H54 (cell line): ENCODE data around the gene RAB15.
A peak's percentile ranks its signal among the peaks of the same experiment; 100 is the strongest.

Experiments used
- DNase-seq: peaks from one replicate; pipeline ENCODE4 v3.0.0; 2011; ENCODE audit warnings: low spot score, mixed read lengths; ENCODE audit not compliant: insufficient read length
- FAIRE-seq: peaks from 3 replicates; lab custom pipeline; 2011; peaks lifted over from hg19 to GRCh38; lab: Jason Lieb, UNC
- POLR2A ChIP-seq: IDR thresholded peaks from 2 replicates; pipeline ENCODE4 v1.6.1; 2011; ENCODE audit warnings: low read depth, mild to moderate bottlenecking, low read length

Gene RAB15

DNA sequence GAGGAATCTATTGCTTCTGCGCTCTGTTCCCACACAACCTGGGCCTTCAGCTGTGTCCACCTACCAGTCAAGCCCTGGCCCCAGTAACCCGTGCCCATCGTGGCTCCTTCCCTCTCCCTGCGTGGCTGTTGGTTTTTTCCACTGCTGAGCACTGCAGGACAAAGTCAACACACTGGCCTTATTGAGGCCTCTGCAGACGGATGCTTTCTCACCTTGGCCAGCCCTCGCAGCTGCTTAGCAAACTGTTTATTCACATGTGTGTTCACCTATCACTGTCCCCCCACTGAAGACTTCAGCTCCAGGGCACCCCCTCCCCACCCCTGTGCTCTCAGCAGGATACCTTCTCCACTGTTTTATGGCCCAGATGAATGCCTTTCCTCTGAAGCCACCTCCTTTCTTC, 16.8 kb downstream of the RAB15 start:
- TF ChIP-seq POLR2A, result no peak
- DNase-seq (no peak), FAIRE-seq (no peak)

GRCh38 chr14:64954491-64955240, 17.5 kb downstream of the RAB15 start:
- DNase-seq, result no peak
- no peak for TF ChIP-seq POLR2A
- no peak for FAIRE-seq

DNA sequence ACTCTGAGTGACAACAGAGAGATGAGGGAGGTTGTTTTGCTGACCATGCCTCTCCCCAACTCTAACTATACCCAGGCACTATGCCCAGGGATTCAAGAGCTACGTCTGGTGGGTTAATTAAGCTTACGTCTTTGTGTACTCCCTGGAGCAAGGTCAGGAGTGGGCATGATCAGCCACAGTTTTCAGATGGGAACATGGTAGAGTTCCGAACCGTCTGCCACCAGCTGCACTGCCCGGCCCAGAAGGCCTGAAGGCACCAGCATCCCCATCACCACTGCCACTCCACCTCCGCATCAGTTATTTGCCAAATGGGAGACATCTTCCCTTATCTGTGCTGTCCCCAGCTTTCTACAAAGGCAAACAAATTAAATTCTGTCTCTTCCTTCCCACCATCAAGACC, 18.5 kb downstream of the RAB15 start:
- TF ChIP-seq POLR2A, result no peak
- DNase-seq (no peak), FAIRE-seq (no peak)

GRCh38 chr14:64953310-64953654, 18.9 kb downstream of the RAB15 start:
- TF ChIP-seq POLR2A, result no peak
- FAIRE-seq, result no peak
- DNase-seq, result no peak

DNA sequence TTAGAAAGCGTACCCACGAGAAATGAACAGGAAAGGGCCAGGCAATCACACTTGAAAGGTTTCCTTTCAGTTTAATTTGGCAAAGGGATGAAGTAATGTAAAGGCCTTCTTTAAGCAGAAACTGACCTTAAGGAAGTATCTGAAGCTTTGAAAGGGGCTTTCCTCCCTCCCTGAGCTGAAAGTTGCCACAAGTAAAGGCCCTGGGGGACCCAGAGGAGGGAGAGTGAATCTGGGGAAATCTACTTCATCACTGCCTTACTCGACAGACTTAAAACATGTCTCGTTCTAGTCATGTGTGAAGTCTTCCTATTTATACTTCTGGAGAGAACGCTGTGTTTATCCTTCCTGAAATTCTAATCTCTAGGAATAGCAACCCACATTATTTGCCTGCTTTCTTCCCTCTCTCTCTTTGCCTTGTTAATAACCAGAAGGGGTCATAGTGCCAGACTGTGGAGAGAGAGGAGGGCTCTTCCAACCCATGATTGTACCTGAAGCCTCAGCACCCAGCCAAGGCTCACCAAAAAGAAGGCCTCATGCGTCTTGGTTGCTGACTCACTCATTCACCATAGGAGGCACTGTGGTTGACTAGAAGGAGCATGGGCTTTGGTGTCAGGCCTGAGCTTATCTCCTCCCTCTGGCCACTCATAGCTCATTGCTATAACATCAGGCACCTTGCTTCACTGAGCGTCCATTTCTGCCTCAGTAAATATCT, 19.4 kb downstream of the RAB15 start:
- FAIRE-seq, result peak; percentile 36
- DNase-seq, result no peak
- TF ChIP-seq POLR2A, result no peak

GRCh38 chr14:64951724-64952123, 20.4 kb downstream of the RAB15 start:
- TF ChIP-seq POLR2A, result no peak
- no peak for FAIRE-seq
- DNase-seq, result no peak

GRCh38 chr14:64951291-64951690, 20.8 kb downstream of the RAB15 start:
- DNase-seq, result no peak
- no peak for TF ChIP-seq POLR2A
- FAIRE-seq, result no peak

GRCh38 chr14:64950889-64951288, 21.2 kb downstream of the RAB15 start:
- no peak for FAIRE-seq
- no peak for DNase-seq
- TF ChIP-seq POLR2A, result no peak

DNA sequence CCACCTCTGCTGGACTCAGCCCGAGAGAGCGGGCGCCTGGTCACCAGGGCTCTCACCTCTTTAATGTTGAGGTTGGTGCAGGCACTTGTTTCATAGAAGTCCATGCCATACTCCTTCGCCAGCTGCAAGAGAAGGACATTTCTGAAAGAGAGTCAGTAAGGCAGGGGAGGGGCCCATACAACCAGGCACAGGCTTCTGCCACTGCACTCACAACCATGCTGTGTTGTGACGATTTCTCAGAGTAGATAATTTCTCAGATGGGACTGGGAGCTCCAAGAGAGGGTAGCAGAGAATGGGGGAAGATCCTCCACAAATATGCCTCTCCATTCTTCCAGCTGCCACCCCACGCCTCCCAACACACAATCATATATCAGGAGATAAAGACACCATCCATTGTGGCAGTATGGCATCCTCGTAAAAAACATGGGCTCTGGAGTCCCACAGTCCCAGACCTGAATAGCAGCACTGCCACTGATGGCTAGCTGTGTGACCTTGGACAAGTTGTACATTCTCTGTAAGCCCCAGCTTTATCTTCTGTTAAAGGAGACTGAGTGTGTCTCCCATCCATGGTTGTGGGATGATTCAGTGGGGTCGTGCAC, 23.4 kb downstream of the RAB15 start:
- no peak for TF ChIP-seq POLR2A
- FAIRE-seq (no peak), DNase-seq (no peak)

- DNase-seq, result no peak
- no peak for FAIRE-seq
Measured at GRCh38 chr14:64947710-64948611, 24.2 kb downstream of the RAB15 start.

DNA sequence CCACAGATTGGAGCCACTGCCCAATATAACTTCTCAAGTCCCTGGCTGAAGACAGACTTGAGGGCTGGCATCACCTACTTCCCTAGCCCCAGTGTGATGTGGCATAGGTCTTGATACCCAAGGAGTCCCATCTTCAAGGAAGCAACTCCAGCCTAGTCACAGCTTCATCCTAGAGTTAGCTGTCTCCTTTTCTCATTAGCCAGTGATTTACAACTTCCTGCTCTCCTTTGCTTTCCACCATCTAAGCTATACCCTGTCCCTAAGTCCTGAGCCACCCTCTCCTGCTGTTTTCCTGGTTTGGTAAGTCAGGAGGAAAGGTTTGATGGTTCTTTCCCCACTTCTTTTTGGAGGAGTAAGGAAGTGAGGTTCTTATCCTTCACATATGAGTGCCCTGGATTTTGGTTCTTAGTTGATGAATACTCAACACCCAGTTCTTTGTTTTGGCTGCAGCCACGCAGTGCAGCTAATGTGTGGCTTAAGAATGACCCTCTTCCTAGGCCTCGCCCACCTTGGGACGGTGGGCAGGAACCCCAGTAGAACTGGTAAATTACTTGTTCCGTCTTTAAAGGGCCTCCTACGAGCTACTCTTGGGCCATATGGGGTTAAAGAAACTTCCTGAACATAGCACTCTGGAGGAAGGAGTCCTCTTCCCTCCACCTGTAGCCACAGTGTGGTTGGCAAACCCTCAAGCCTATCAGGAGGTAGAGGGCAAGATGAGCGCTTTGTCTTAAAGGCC, 25.7 kb downstream of the RAB15 start:
- TF ChIP-seq POLR2A, result no peak
- DNase-seq (no peak), FAIRE-seq (no peak)

More at GRCh38 chr14:64947710-64948611, 24.2 kb downstream of the RAB15 start:
- no peak for TF ChIP-seq POLR2A

GRCh38 chr14:64945431-64946178, 26.5 kb downstream of the RAB15 start:
- no peak for TF ChIP-seq POLR2A
- DNase-seq, result no peak

More at GRCh38 chr14:64945431-64946178, 26.5 kb downstream of the RAB15 start:
- no peak for FAIRE-seq
